ENCODE results near the gene GLRX5. TPM values are rescaled to one million over a fixed set of nuclear protein-coding genes. Genes with fewer than 3 reads are reported as not detected.

GLRX5 gene
- total RNA-seq, 1 donor, result 35.8 TPM

- DNase-seq (ENCODE audit: low read depth), result no peak
- H3K4me3 ChIP-seq (ENCODE audit: low read depth, low read length), result no peak overlapping the region
- TF ChIP-seq CTCF (IDR thresholded peaks at IDR 0.05; ENCODE audit: insufficient read depth, low read depth, low read length), result no peak
Observed at GRCh38 chr14:95555053-95555452, 20.2 kb downstream of the GLRX5 start.

- no peak overlapping the region for H3K4me3 ChIP-seq (ENCODE audit: low read depth, low read length)
- TF ChIP-seq CTCF (IDR thresholded peaks at IDR 0.05; ENCODE audit: insufficient read depth, low read depth, low read length), result no peak
- DNase-seq (ENCODE audit: low read depth), result no peak
Observed at GRCh38 chr14:95557291-95557690, 22.4 kb downstream of the GLRX5 start.

GRCh38 chr14:95557832-95558231 lies 23.0 kb downstream of the GLRX5 start:
- no peak for DNase-seq (ENCODE audit: low read depth)
- no peak overlapping the region for H3K4me3 ChIP-seq (ENCODE audit: low read depth, low read length)
- TF ChIP-seq CTCF (IDR thresholded peaks at IDR 0.05; ENCODE audit: insufficient read depth, low read depth, low read length), result no peak

GRCh38 chr14:95559203-95559602 lies 24.4 kb downstream of the GLRX5 start:
- TF ChIP-seq CTCF (IDR thresholded peaks at IDR 0.05; ENCODE audit: insufficient read depth, low read depth, low read length), result no peak
- no peak overlapping the region for H3K4me3 ChIP-seq (ENCODE audit: low read depth, low read length)

GRCh38 chr14:95561001-95561412 lies 26.2 kb downstream of the GLRX5 start:
- DNase-seq (ENCODE audit: low read depth), result peak; percentile 86
- no peak overlapping the region for H3K4me3 ChIP-seq (ENCODE audit: low read depth, low read length)
- peak; percentile 92 for TF ChIP-seq CTCF (IDR thresholded peaks at IDR 0.05; ENCODE audit: insufficient read depth, low read depth, low read length)

More at GRCh38 chr14:95559203-95559602, 24.4 kb downstream of the GLRX5 start:
- DNase-seq (ENCODE audit: low read depth), result no peak

GRCh38 chr14:95562892-95563685 lies 28.2 kb downstream of the GLRX5 start:
- peak; percentile 57 for DNase-seq (ENCODE audit: low read depth)
- H3K4me3 ChIP-seq (ENCODE audit: low read depth, low read length), result peak overlapping the region; percentile 32
- no peak for TF ChIP-seq CTCF (IDR thresholded peaks at IDR 0.05; ENCODE audit: insufficient read depth, low read depth, low read length)
